ENCODE results near the gene ASIC1. TPM values are rescaled to one million over a fixed set of nuclear protein-coding genes. Genes with fewer than 3 reads are reported as not detected.

ASIC1 gene
- total and polyA plus RNA-seq, 2 of the 13 experiments (the other 11 are each of a cell fraction or from before 2014, with no cell fraction given) = 0.44 to 1.5 TPM

DNA sequence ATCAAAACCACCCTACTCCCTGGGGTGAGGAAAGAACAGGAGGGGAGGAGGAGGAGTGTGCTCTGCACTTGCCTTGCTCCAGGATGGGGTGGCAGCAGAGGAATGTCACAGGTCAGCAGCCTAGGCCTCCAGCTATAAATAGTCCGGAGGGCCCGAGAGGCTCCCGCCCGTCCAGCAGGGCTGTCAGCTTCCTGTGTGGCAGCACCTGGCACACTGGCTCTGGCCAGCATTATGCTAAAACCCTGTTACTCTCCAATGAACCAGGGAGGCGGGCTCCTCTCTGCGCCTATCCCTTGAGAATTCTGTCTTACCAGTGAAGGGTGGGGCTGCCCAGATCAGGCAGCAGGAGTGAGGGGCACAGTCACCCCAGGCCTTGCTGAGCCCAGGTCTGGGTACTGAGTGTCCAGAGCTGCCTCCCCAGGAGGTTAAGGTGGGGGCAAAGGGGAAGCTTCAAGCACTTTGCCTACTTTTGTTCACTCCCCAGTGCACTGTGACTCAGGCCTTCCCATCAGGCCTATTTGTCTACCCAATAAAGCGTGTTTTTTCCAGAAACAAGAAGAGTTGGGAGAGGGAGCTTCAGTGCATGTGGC is 53.5 kb downstream of the ASIC1 start (continued):
- TF ChIP-seq DR1 (CRISPR knock-in tag; IDR thresholded peaks at IDR 0.05) = no peak
- peak; percentile 55; the same call in 1 of the 2 replicates for TF ChIP-seq SAP130 (CRISPR knock-in tag; IDR thresholded peaks at IDR 0.05; ENCODE audit: low read depth)
- no peak for TF ChIP-seq ZNF678 (CRISPR knock-in tag; IDR thresholded peaks at IDR 0.05)
- TF ChIP-seq, protein P1, sequence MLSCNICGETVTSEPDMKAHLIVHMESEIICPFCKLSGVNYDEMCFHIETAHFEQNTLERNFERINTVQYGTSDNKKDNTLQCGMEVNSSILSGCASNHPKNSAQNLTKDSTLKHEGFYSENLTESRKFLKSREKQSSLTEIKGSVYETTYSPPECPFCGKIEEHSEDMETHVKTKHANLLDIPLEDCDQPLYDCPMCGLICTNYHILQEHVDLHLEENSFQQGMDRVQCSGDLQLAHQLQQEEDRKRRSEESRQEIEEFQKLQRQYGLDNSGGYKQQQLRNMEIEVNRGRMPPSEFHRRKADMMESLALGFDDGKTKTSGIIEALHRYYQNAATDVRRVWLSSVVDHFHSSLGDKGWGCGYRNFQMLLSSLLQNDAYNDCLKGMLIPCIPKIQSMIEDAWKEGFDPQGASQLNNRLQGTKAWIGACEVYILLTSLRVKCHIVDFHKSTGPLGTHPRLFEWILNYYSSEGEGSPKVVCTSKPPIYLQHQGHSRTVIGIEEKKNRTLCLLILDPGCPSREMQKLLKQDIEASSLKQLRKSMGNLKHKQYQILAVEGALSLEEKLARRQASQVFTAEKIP (CRISPR knock-in tag; IDR thresholded peaks at IDR 0.05; ENCODE audit: borderline replicate concordance) = no peak
- TF ChIP-seq ZNF230 (CRISPR knock-in tag; IDR thresholded peaks at IDR 0.05) = no peak
- no peak for TF ChIP-seq ZNF775 (CRISPR knock-in tag; IDR thresholded peaks at IDR 0.05; ENCODE audit: borderline replicate concordance)
- TF ChIP-seq POLR2G (IDR thresholded peaks at IDR 0.05; ENCODE audit: low read depth, low read length) = no peak; the same call in 1 of the 2 replicates
- TF ChIP-seq ZNF883 (CRISPR knock-in tag; IDR thresholded peaks at IDR 0.05; ENCODE audit: not compliant biosample characterization) = no peak
- no peak for TF ChIP-seq FOXA3 (CRISPR knock-in tag; IDR thresholded peaks at IDR 0.05)
- TF ChIP-seq, protein P2, sequence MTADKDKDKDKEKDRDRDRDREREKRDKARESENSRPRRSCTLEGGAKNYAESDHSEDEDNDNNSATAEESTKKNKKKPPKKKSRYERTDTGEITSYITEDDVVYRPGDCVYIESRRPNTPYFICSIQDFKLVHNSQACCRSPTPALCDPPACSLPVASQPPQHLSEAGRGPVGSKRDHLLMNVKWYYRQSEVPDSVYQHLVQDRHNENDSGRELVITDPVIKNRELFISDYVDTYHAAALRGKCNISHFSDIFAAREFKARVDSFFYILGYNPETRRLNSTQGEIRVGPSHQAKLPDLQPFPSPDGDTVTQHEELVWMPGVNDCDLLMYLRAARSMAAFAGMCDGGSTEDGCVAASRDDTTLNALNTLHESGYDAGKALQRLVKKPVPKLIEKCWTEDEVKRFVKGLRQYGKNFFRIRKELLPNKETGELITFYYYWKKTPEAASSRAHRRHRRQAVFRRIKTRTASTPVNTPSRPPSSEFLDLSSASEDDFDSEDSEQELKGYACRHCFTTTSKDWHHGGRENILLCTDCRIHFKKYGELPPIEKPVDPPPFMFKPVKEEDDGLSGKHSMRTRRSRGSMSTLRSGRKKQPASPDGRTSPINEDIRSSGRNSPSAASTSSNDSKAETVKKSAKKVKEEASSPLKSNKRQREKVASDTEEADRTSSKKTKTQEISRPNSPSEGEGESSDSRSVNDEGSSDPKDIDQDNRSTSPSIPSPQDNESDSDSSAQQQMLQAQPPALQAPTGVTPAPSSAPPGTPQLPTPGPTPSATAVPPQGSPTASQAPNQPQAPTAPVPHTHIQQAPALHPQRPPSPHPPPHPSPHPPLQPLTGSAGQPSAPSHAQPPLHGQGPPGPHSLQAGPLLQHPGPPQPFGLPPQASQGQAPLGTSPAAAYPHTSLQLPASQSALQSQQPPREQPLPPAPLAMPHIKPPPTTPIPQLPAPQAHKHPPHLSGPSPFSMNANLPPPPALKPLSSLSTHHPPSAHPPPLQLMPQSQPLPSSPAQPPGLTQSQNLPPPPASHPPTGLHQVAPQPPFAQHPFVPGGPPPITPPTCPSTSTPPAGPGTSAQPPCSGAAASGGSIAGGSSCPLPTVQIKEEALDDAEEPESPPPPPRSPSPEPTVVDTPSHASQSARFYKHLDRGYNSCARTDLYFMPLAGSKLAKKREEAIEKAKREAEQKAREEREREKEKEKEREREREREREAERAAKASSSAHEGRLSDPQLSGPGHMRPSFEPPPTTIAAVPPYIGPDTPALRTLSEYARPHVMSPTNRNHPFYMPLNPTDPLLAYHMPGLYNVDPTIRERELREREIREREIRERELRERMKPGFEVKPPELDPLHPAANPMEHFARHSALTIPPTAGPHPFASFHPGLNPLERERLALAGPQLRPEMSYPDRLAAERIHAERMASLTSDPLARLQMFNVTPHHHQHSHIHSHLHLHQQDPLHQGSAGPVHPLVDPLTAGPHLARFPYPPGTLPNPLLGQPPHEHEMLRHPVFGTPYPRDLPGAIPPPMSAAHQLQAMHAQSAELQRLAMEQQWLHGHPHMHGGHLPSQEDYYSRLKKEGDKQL (CRISPR knock-in tag; IDR thresholded peaks at IDR 0.05; ENCODE audit: low read depth) = no peak
- TF ChIP-seq, protein P3, sequence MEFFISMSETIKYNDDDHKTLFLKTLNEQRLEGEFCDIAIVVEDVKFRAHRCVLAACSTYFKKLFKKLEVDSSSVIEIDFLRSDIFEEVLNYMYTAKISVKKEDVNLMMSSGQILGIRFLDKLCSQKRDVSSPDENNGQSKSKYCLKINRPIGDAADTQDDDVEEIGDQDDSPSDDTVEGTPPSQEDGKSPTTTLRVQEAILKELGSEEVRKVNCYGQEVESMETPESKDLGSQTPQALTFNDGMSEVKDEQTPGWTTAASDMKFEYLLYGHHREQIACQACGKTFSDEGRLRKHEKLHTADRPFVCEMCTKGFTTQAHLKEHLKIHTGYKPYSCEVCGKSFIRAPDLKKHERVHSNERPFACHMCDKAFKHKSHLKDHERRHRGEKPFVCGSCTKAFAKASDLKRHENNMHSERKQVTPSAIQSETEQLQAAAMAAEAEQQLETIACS (CRISPR knock-in tag; IDR thresholded peaks at IDR 0.05) = no peak
- no peak for TF ChIP-seq ZMYM4 (CRISPR knock-in tag; IDR thresholded peaks at IDR 0.05)
- TF ChIP-seq, protein P4, sequence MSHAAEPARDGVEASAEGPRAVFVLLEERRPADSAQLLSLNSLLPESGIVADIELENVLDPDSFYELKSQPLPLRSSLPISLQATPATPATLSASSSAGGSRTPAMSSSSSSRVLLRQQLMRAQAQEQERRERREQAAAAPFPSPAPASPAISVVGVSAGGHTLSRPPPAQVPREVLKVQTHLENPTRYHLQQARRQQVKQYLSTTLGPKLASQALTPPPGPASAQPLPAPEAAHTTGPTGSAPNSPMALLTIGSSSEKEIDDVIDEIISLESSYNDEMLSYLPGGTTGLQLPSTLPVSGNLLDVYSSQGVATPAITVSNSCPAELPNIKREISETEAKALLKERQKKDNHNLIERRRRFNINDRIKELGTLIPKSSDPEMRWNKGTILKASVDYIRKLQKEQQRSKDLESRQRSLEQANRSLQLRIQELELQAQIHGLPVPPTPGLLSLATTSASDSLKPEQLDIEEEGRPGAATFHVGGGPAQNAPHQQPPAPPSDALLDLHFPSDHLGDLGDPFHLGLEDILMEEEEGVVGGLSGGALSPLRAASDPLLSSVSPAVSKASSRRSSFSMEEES (CRISPR knock-in tag; IDR thresholded peaks at IDR 0.05) = no peak
- TF ChIP-seq, protein P5, sequence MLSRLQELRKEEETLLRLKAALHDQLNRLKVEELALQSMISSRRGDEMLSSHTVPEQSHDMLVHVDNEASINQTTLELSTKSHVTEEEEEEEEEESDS (CRISPR knock-in tag; IDR thresholded peaks at IDR 0.05; ENCODE audit: borderline replicate concordance) = no peak

Measured in HepG2 (cell line).